IPS-NIHi7 (cell line): ENCODE measurements around the gene PTCHD1.

ENCODE experiments used
- DNase-seq: peaks from one replicate; pipeline ENCODE4 v3.0.0; 2012; ENCODE audit warnings: mixed read lengths; ENCODE audit errors: extremely low spot score

PTCHD1 gene

DNA sequence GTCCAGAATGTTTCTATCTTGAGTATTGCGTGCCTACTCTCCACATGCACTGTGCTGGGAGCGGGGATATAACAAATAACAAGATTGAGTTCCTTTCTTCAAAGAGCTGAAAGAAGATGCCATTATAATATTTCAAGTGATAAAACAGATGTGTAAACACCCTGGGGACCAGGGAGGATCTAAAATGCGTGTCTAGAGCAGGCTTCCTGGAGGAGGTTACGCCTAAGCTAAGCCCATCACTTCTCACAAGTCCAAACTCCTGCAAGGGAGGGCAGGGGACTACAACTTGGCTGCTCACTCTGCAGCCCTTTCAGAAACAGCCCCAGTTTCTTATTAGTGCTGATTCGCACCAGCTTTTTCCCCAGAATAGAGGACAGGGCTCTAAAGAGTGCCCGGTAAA lies 21.5 kb downstream of the PTCHD1 start:
- DNase-seq: no peak

DNA sequence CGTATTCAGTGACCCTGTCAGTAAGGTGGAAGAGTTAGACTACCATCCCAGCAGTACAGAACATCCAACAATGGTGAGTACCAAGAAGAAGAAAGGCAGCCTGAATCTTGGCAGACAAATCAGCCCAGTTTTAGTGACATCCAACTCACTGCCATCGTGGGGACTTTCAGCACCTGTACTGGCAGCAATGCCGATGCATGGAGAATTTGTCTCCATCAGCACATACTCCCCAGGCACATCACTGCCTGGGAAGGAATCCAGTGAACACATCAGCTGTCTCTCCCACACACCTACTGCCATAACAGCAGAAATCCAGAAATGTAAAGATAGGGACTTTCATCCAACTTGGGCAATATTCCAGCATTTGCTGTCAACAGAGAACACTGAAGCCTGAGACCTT lies 29.8 kb downstream of the PTCHD1 start:
- DNase-seq: no peak

GRCh38 chrX:23365541-23365940 lies 30.9 kb downstream of the PTCHD1 start:
- DNase-seq: no peak

GRCh38 chrX:23366914-23367313 lies 32.3 kb downstream of the PTCHD1 start:
- DNase-seq: no peak

DNA sequence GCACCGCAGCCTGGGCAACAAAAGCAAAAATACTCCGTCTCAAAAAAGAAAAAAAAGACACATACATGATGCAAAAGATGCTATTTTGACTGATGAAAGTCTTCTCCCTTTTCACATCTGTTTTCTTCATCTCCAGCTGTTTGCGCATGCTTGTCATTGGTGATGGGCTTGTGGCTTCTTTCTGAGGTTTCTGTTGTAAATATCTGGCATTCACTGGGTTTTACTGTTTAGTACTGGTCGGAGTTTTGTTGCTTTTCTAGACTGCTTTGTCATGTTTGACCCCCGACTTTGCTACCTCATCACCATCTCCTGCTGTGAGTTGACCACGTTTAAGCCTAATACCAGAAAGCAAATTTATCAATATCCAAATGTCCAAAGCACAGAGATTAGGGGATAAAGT lies 34.4 kb downstream of the PTCHD1 start:
- DNase-seq: no peak

GRCh38 chrX:23372220-23372902 lies 37.7 kb downstream of the PTCHD1 start:
- DNase-seq: no peak

DNA sequence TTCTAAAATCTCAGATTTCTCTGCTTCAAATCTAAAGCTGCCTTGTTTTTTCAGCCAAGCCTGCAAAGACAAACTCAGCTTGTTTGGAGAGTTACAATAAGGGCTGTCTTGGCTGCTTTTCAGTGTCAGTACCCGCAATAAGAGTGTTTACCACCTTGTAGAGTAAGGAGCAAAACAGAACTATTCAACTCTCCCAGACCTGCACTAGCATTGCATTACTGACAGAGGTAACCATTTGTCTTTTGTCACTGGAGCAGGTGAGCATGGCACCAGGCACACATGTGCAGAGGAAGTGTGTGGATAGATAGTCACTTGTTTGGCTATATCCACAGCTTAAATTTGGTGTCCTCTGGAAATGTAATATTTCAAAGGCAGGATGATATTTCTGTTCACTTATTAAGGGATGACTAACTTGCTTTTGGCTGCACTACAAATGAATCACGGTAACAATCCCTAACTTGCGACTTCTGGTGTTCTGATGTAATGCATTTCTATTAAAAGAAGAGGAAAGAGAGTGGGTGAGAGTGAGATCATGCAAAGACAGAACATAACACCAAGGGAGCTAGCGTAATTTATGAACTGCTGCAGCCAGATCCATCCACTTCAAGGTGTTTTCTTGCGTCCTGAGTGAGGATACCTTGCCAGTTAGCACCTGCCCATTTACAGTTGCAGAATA lies 38.6 kb downstream of the PTCHD1 start:
- DNase-seq: no peak

- no peak for DNase-seq
Observed at GRCh38 chrX:23374291-23374690, 39.6 kb downstream of the PTCHD1 start.

DNA sequence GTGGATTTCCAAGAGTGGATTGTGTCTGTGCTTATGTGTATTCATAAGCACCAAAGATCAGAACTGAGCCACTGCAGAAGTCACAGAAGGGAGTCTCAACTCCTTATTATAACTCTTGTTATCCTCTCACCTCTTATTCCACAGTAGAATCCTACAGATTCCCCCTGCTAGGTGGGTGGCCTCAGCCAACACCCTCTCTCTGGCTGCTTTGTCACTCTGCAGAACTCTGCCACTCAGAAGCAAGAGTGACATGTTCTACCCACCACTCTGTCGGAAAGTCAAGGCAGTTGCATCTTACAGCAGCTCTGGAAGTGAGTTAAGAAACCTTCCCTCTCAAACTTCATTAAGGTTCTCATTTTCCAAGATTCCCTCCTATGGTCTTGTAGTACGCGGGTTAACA lies 41.9 kb downstream of the PTCHD1 start:
- no peak for DNase-seq

GRCh38 chrX:23380581-23380980 lies 45.9 kb downstream of the PTCHD1 start:
- DNase-seq: peak; percentile 65

- no peak for DNase-seq
Observed at GRCh38 chrX:23381099-23382087, 46.7 kb downstream of the PTCHD1 start.

GRCh38 chrX:23382572-23382971 lies 47.9 kb downstream of the PTCHD1 start:
- no peak for DNase-seq

GRCh38 chrX:23383411-23383810 lies 48.8 kb downstream of the PTCHD1 start:
- no peak for DNase-seq

DNA sequence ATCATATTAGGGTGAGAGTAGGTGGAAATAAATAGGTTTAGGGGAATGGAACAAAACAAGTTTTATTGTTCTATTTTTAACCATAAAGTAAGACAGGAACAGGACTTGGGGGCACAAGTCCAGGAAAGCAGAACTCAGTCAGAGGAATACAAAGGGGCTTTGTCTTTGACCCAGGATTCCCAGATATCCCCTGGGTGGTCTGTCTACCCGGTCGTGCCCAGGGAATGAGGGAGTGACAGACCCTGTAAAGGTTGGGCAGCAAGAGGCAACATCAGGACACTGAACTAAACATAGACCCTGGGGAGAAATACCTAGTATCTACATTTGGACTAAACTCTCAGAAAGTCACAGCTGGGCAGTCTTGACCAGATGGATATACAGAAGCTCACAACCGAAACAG lies 50.6 kb downstream of the PTCHD1 start:
- DNase-seq: no peak

DNA sequence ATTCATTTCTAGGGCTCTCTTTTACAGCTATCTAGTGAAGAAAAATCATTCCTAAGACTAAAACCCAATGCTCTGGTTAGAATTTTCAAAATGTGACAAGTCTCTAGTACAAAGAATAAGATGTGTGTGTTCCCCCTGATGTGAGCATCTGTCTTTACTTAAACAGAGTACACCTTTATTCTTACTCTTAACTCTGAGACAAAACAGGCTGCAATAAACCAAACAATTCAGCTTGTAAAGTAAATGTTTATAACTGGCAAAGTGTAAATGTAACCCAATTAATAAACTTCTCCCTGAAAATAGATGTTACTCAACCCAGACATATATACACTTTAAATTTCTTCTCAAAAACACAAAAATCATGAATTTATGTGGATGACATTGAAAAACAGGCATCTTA lies 51.6 kb downstream of the PTCHD1 start:
- DNase-seq: no peak

DNA sequence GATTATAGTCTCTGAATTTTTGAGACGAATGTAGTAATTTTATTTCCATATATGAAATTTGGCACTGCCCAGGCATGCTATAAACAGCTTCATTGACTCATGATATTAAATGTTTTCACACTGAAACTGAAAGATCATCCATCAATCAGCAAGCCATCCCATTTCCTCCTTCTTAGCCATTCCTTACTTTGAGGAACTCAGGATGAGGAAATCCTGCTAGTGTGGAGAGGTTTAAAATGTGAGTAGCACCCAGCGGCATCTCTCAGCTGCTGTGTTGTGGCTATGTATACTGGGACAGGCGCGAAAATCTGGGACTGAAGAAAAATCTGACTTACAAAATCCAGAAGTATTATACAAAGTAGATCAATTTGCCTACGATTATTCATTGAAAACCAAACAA lies 52.1 kb downstream of the PTCHD1 start:
- no peak for DNase-seq

- DNase-seq: peak; percentile 18
Observed at GRCh38 chrX:23387550-23388184, 53.0 kb downstream of the PTCHD1 start.

- DNase-seq: peak; percentile 43
Observed at GRCh38 chrX:23389196-23389792, 54.6 kb downstream of the PTCHD1 start.

- no peak for DNase-seq
Observed at GRCh38 chrX:23390979-23391378, 56.3 kb downstream of the PTCHD1 start.

GRCh38 chrX:23392195-23392594 lies 57.5 kb downstream of the PTCHD1 start:
- no peak for DNase-seq

DNA sequence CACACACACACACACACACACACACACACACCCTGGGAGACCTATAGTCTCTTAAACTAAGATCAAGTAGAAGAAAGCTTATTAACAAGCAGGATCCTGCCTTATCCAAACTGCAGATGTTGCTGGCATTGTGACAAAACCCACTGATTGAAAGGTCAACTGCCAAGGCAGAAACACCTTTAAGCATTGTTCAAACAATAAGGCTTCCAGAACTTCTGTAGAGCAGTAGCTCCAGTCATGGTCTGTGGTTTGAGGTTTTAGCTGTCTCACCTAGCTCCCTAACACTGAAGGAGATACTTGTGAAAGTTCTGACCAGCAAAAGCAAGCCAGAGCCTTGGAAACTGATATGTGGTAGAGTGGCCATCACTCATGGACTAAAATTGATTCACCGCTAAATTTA lies 59.8 kb downstream of the PTCHD1 start:
- no peak for DNase-seq

GRCh38 chrX:23396263-23396662 lies 61.6 kb downstream of the PTCHD1 start:
- DNase-seq: no peak
